Progenitor cell of endocrine pancreas (in vitro differentiated cells): ENCODE measurements around the gene ATG7. TPM values are rescaled to one million over a fixed set of nuclear protein-coding genes. Genes with fewer than 3 reads are reported as not detected.

ENCODE experiments used
- DNase-seq: peaks from one replicate; pipeline ENCODE4 v3.0.0; 2021; ENCODE audit warnings: low spot score; ENCODE audit not compliant: unreplicated experiment
- H3K27ac Mint-ChIP-seq: 2 replicates; pipeline ENCODE4 v1.8.0; 2021; ENCODE audit warnings: mild to moderate bottlenecking, moderate library complexity, mixed read lengths
- H3K27me3 Mint-ChIP-seq: 2 replicates; pipeline ENCODE4 v1.8.0; 2021; ENCODE audit warnings: mixed read lengths
- H3K36me3 Mint-ChIP-seq: 2 replicates; pipeline ENCODE4 v1.8.0; 2022; ENCODE audit warnings: mixed read lengths; ENCODE audit not compliant: insufficient read depth
- H3K4me1 Mint-ChIP-seq: 2 replicates; pipeline ENCODE4 v1.8.0; 2021; ENCODE audit warnings: low read depth, mixed read lengths
- H3K4me3 Mint-ChIP-seq: 2 replicates; pipeline ENCODE4 v1.8.0; 2021; ENCODE audit warnings: low read depth, mild to moderate bottlenecking, moderate library complexity, mixed read lengths
- H3K9me3 Mint-ChIP-seq: 2 replicates; pipeline ENCODE4 v1.8.0; 2021; ENCODE audit warnings: low read depth, mixed read lengths
- total RNA-seq: library from RNA; stranded (reverse); gene quantifications from 2 replicates; pipeline ENCODE4 v1.2.1, GENCODE V29; 2021
- TF ChIP-seq, protein P1 (sequence below): fragments of 200-600 bp; sonication (generic); IDR thresholded peaks from one replicate; pipeline ENCODE4 v1.5.0; 2021; ENCODE audit warnings: antibody characterized with exemption, mild to moderate bottlenecking; ENCODE audit not compliant: unreplicated experiment

ATG7 gene
- total RNA-seq, 1 donor from 2014 or later, result 29.1 TPM

DNA sequence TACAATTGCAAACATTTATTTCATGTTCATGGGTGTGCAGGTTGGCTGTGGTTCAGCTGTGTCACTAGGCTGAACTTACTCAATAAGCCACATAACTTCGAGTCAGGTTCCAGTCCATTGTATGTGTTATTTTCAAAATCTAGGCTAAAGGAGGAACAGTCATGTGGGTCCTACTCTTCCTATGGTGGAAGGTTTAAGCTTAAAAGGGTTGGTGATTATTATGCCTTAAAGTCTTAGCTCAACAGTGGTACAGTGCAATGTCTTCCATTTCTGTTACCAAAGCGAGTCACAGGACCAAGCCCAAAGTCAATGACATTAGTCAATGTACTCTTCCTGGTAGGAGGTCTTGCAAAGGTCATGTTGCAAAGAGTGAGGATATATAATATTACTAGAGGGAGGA is 78.2 kb downstream of the ATG7 start:
- Mint-ChIP-seq H3K36me3 (peaks cover 29% of the 10 kb centered on the region), H3K27me3 (no peaks in the 10 kb centered on the region), H3K9me3 (peaks cover 9% of the 10 kb centered on the region), H3K27ac (no peak overlapping the region), H3K4me1 (peaks cover 6% of the 10 kb centered on the region), H3K4me3 (no peak overlapping the region)
- no peak for DNase-seq
- TF ChIP-seq, protein P1, sequence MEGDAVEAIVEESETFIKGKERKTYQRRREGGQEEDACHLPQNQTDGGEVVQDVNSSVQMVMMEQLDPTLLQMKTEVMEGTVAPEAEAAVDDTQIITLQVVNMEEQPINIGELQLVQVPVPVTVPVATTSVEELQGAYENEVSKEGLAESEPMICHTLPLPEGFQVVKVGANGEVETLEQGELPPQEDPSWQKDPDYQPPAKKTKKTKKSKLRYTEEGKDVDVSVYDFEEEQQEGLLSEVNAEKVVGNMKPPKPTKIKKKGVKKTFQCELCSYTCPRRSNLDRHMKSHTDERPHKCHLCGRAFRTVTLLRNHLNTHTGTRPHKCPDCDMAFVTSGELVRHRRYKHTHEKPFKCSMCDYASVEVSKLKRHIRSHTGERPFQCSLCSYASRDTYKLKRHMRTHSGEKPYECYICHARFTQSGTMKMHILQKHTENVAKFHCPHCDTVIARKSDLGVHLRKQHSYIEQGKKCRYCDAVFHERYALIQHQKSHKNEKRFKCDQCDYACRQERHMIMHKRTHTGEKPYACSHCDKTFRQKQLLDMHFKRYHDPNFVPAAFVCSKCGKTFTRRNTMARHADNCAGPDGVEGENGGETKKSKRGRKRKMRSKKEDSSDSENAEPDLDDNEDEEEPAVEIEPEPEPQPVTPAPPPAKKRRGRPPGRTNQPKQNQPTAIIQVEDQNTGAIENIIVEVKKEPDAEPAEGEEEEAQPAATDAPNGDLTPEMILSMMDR, result no peak

GRCh38 chr3:11351451-11351850 is 79.3 kb downstream of the ATG7 start:
- Mint-ChIP-seq H3K9me3 (peaks cover 9% of the 10 kb centered on the region), H3K27ac (no peak overlapping the region), H3K4me1 (peaks cover 6% of the 10 kb centered on the region), H3K4me3 (no peak overlapping the region), H3K36me3 (peaks cover 28% of the 10 kb centered on the region), H3K27me3 (no peaks in the 10 kb centered on the region)
- no peak for DNase-seq
- TF ChIP-seq, protein P1, result no peak

DNA sequence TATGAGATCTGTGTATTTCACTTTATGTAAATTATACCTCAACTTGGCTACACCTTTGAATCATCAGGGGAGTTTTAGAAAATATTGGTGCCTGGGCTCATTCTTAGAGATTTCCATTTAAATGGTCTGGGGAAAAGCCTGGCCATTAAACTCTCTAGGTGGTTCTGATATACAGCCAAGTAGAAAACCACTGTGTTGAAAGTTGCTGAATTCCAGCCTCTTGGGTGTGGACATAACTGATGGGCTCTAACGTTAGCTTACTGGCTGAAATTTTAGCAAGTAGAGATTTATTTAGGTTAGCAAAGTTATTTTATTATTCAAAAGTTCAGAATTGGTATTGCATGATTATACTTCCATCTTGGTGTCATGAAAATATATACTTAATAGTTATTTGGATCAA is 84.1 kb downstream of the ATG7 start:
- DNase-seq, result no peak
- no peaks in the 10 kb centered on the region for H3K27me3 Mint-ChIP-seq
- no peaks in the 10 kb centered on the region for H3K4me1 Mint-ChIP-seq
- no peak overlapping the region for H3K27ac Mint-ChIP-seq
- peaks cover 3% of the 10 kb centered on the region for H3K9me3 Mint-ChIP-seq
- peaks cover 7% of the 10 kb centered on the region for H3K36me3 Mint-ChIP-seq
- TF ChIP-seq, protein P1, result no peak
- no peak overlapping the region for H3K4me3 Mint-ChIP-seq

- Mint-ChIP-seq H3K27ac (no peak overlapping the region), H3K27me3 (no peaks in the 10 kb centered on the region), H3K36me3 (peaks cover 13% of the 10 kb centered on the region), H3K4me1 (peaks cover 7% of the 10 kb centered on the region), H3K9me3 (no peaks in the 10 kb centered on the region), H3K4me3 (no peak overlapping the region)
- no peak for DNase-seq
- TF ChIP-seq, protein P1, result no peak
Measured at GRCh38 chr3:11362600-11362999, 90.4 kb downstream of the ATG7 start.

DNA sequence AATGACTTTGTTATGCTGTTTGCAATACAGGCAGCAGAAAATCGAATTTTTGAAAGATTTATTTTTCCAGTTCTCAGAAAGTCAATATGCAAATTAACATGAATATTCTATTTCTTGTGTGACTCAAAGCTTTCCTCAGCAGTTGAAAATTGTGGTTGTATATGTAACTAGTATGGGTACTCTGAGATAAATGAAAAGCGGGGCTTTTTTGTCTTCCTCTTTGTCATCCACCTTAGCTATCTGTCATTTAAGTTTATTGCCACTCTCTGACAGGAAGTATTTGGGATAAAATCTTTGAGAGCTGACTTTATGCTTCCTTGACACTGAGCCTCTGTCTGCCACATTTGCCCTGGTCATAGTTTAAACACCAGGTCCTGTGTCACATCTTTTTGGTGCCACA is 91.5 kb downstream of the ATG7 start:
- TF ChIP-seq, protein P1, result no peak
- no peaks in the 10 kb centered on the region for H3K27me3 Mint-ChIP-seq
- H3K27ac Mint-ChIP-seq, result no peak overlapping the region
- DNase-seq, result no peak
- H3K36me3 Mint-ChIP-seq, result peaks cover 13% of the 10 kb centered on the region
- H3K4me3 Mint-ChIP-seq, result no peak overlapping the region
- H3K4me1 Mint-ChIP-seq, result peaks cover 10% of the 10 kb centered on the region
- H3K9me3 Mint-ChIP-seq, result no peaks in the 10 kb centered on the region
